Keratinocyte (primary cell): Measurements from ENCODE around the gene SLBP. TPM values are rescaled to one million over a fixed set of nuclear protein-coding genes. Genes with fewer than 3 reads are reported as not detected.
A peak's percentile ranks its signal among the peaks of the same experiment; 100 is the strongest.

Experiments
- DNase-seq: peaks from one replicate; pipeline ENCODE4 v3.0.0-alpha.2; 2011; ENCODE audit warnings: low read depth, missing footprints, low spot score
- FAIRE-seq: peaks from 2 replicates; lab custom pipeline; 2011; peaks lifted over from hg19 to GRCh38; lab: Jason Lieb, UNC
- H2AFZ ChIP-seq: 2 replicates; pipeline ENCODE4 v1.6.0; 2012; ENCODE audit warnings: low read length, control low read depth, inconsistent platforms; ENCODE audit not compliant: control insufficient read depth
- H3K27ac ChIP-seq: 2 replicates; pipeline ENCODE4 v1.5.1; 2011; ENCODE audit warnings: low read length; ENCODE audit not compliant: control insufficient read depth, insufficient read depth
- H3K27me3 ChIP-seq: 3 replicates; pipeline ENCODE4 v1.6.0; 2011; ENCODE audit warnings: low read length; ENCODE audit not compliant: control insufficient read depth, insufficient read depth; ENCODE audit errors: extremely low read depth
- H3K36me3 ChIP-seq, 2 experiments: 2 replicates in 1 of 2; 3 replicates in 1 of 2; pipeline ENCODE4 v1.5.1; 2011; ENCODE audit warnings: low read length in 2 of 2, mild to moderate bottlenecking in 1 of 2; ENCODE audit not compliant: control insufficient read depth in 2 of 2, insufficient read depth in 2 of 2; ENCODE audit errors: extremely low read depth in 1 of 2
- H3K4me1 ChIP-seq: 3 replicates; pipeline ENCODE4 v1.5.1; 2011; ENCODE audit warnings: low read length; ENCODE audit not compliant: control insufficient read depth, insufficient read depth; ENCODE audit errors: extremely low read depth
- H3K4me2 ChIP-seq: 3 replicates; pipeline ENCODE4 v1.6.0; 2011; ENCODE audit warnings: low read depth, low read length; ENCODE audit not compliant: control insufficient read depth, insufficient read depth; ENCODE audit errors: extremely low read depth
- H3K4me3 ChIP-seq, 3 experiments: fragments of 200-600 bp in 1 of 3; sonication (generic) in 1 of 3; 2 replicates in 2 of 3; 3 replicates in 1 of 3; pipeline ENCODE4 v1.5.1; 2011 to 2016; ENCODE audit warnings: low read length in 3 of 3, mild to moderate bottlenecking in 3 of 3, control low read depth in 2 of 3, inconsistent platforms in 1 of 3, low read depth in 1 of 3, mixed read lengths in 1 of 3, mixed run types in 1 of 3, moderate library complexity in 1 of 3; ENCODE audit not compliant: control insufficient read depth in 2 of 3, insufficient read depth in 2 of 3; ENCODE audit errors: extremely low read depth in 1 of 3
- H3K79me2 ChIP-seq: 2 replicates; pipeline ENCODE4 v1.6.0; 2012; ENCODE audit warnings: low read length; ENCODE audit not compliant: control insufficient read depth, insufficient read depth
- H3K9ac ChIP-seq: 3 replicates; pipeline ENCODE4 v1.6.0; 2011; ENCODE audit warnings: low read length; ENCODE audit not compliant: control insufficient read depth, insufficient read depth; ENCODE audit errors: extremely low read depth
- H3K9me1 ChIP-seq: 3 replicates; pipeline ENCODE4 v1.6.0; 2011; ENCODE audit warnings: low read length; ENCODE audit not compliant: control insufficient read depth, insufficient read depth; ENCODE audit errors: extremely low read depth
- H3K9me3 ChIP-seq: 2 replicates; pipeline ENCODE4 v1.5.1; 2012; ENCODE audit warnings: low read depth, low read length; ENCODE audit not compliant: control insufficient read depth
- H4K20me1 ChIP-seq: 3 replicates; pipeline ENCODE4 v1.6.0; 2011; ENCODE audit warnings: low read length; ENCODE audit not compliant: control insufficient read depth, insufficient read depth; ENCODE audit errors: extremely low read depth
- CTCF ChIP-seq, 3 experiments: IDR thresholded peaks in 1 of 3; conservative IDR thresholded peaks in 1 of 3; optimal IDR thresholded peaks in 1 of 3; 2 replicates in 2 of 3; 3 replicates in 1 of 3; pipeline versions ENCODE3 to v1.5.1; 2011; ENCODE audit warnings: low read length in 3 of 3, mild to moderate bottlenecking in 3 of 3, moderate library complexity in 2 of 3, control low read depth in 1 of 3, inconsistent platforms in 1 of 3; ENCODE audit not compliant: insufficient read depth in 2 of 3; ENCODE audit errors: extremely low read depth in 1 of 3
- EZH2 ChIP-seq: IDR thresholded peaks from one replicate; pipeline ENCODE4 v1.6.1; 2012; ENCODE audit warnings: inconsistent platforms, mild to moderate bottlenecking, low read length, moderate library complexity
- dilution Hi-C: fragments of 300-500 bp; cut with MboI; formaldehyde crosslinking; loops from one replicate; pipeline ENCODE4 v1.7.0; 2020; ENCODE audit warnings: low sequenced_read_pairs; ENCODE audit not compliant: extremely low pct_ligation_motif_present
- polyA minus RNA-seq, 3 experiments: library from RNA; depleted of rRNA, polyadenylated mRNA; stranded (reverse); fragments of >200 nt; gene quantifications; 1 replicate in 1 of 3; 2 replicates in 1 of 3; 3 replicates in 1 of 3; pipeline ENCODE4 v1.2.3, GENCODE V29; 2011
- polyA plus RNA-seq, 5 experiments: library from polyadenylated mRNA; depleted of rRNA in 3 of 5; stranded (reverse) in 3 of 5; stranded (forward) in 1 of 5; unstranded in 1 of 5; fragments of >200 nt; gene quantifications; 1 replicate in 1 of 5; 2 replicates in 3 of 5; 3 replicates in 1 of 5; pipeline versions ENCODE4 v1.2.1 to v1.2.3, GENCODE V29; 2011 to 2012; ENCODE audit warnings: missing spikeins in 2 of 5, low read depth in 1 of 5, low replicate concordance in 1 of 5

SLBP gene
- polyA plus RNA-seq (52.1 to 90.6 TPM (median 77.1 TPM) in 3 replicates), polyA minus RNA-seq (14.2 to 44.1 TPM (median 24.5 TPM) in 3 replicates)
- polyA plus RNA-seq (2011; ENCODE audit: low read depth) = 90.5 TPM
- 49.3 and 96.3 TPM in 2 replicates for polyA plus RNA-seq (2011; cell fraction: cytosol; rRNA removed)
- 55.1 and 65.4 TPM in 2 replicates for polyA plus RNA-seq (2011; cell fraction: nucleus; rRNA removed)
- 51.6 and 51.8 TPM in 2 replicates for polyA plus RNA-seq (2012; ENCODE audit: low replicate concordance)
- polyA minus RNA-seq (2011; cell fraction: cytosol; rRNA and poly(A)+ RNA removed) = 50.6 TPM
- 22.2 and 27.8 TPM in 2 replicates for polyA minus RNA-seq (2011; cell fraction: nucleus; rRNA and poly(A)+ RNA removed)

GRCh38 chr4:1712216-1713002, at the start of gene SLBP:
Gene SLBP (minus strand): TSS chr4:1712319. CDS start chr4:1712188, 131 bp downstream.
- Histone ChIP-seq H3K9me1 (no peaks in the 10 kb centered on the region), H3K27ac (peak within 1 kb of the TSS; percentile 96), H3K9me3 (no peaks in the 10 kb centered on the region), H3K9ac (peak within 1 kb of the TSS; percentile 94), H3K4me3 (peak within 1 kb of the TSS; percentile 67 to 99 (median 96)), H3K4me2 (peak within 1 kb of the TSS; percentile 92), H3K4me1 (peaks cover 26% of the 10 kb centered on the region), H3K36me3 (peaks cover 2 to 11% of the 10 kb centered on the region in 2 experiments), H3K27me3 (no peaks in the 10 kb centered on the region), H2AFZ (peak within 1 kb of the TSS; percentile 93), H3K79me2 (peaks cover 63% of the 10 kb centered on the region), H4K20me1 (peaks cover 9% of the 10 kb centered on the region)
- FAIRE-seq (peak; percentile 20), DNase-seq (peak; percentile 73)
- dilution Hi-C loops = no loop called here
- no peak for TF ChIP-seq CTCF (optimal IDR thresholded peaks at IDR 0.05 in 1 of 3, IDR thresholded peaks at IDR 0.05 in 1 of 3, conservative IDR thresholded peaks at IDR 0.05 in 1 of 3; ENCODE audit: extremely low read depth in 1 of 3, insufficient read depth in 2 of 3, low read length in 3 of 3)
- no peak for TF ChIP-seq EZH2

DNA sequence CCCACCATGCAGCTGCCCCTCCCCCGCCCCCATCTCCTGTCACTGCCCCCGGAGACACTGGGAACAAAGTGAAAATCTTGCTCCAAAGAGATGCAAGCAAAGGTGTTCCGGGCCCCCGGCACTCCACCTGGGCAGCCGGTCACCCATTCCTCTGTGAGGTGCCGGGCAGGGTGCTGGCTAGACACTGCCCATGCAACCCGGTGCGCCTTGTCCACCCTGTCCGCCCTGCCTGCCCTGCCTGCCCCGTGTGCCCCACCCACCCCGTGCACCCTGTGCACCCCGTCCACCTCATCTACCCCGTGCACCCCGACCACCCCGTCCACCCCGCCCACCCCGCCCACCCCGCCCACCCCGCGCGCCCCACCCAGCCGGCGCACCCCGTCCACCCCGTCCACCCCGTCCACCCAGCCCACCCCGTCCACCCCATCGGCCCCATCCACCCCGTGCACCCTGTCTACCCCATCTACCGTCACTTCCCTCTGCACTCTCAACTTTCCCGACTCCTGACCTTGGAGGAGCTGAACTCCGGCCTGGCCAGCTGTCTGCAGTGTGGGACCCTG, 49.1 kb upstream of the SLBP start:
- Histone ChIP-seq H3K4me1 (peaks cover 42% of the 10 kb centered on the region), H3K4me2 (no peak overlapping the region), H3K79me2 (no peaks in the 10 kb centered on the region), H3K27me3 (no peaks in the 10 kb centered on the region), H3K9ac (no peak overlapping the region), H3K9me3 (no peaks in the 10 kb centered on the region), H3K9me1 (peaks cover 2% of the 10 kb centered on the region), H2AFZ (no peak overlapping the region), H3K36me3 (no peaks in the 10 kb centered on the region), H3K4me3 (no peak overlapping the region), H4K20me1 (no peaks in the 10 kb centered on the region), H3K27ac (no peak overlapping the region)
- no peak for FAIRE-seq
- dilution Hi-C loops = no loop called here
- TF ChIP-seq CTCF (optimal IDR thresholded peaks at IDR 0.05 in 1 of 3, IDR thresholded peaks at IDR 0.05 in 1 of 3, conservative IDR thresholded peaks at IDR 0.05 in 1 of 3; ENCODE audit: extremely low read depth in 1 of 3, insufficient read depth in 2 of 3, low read length in 3 of 3) (no peak), EZH2 (no peak)
- DNase-seq = no peak
